HepG2 (cell line): ENCODE data around the gene ITGAE. TPM values are rescaled to one million over a fixed set of nuclear protein-coding genes. Genes with fewer than 3 reads are reported as not detected.

ENCODE experiments used
- ATAC-seq: fragments of 200-7000 bp; cut with Tn5 transposase; 3 replicates; pipeline ENCODE4 v1.9.1; 2020; ENCODE audit warnings: mild to moderate bottlenecking, moderate library complexity
- BruUV-seq: library from RNA; stranded (reverse); fragments of 400-500 nt; replicated peaks from 2 replicates; lab custom pipeline; 2021; lab: Mats Ljungman, UMichigan
- CTCF ChIA-PET: fragments of 300-600 bp; formaldehyde crosslinking; extraction: SDS; loops from one replicate; lab custom pipeline; 2021; ENCODE audit warnings: low total read pairs, inconsistent platforms, low intra/inter-chr PET ratio; lab: Yijun Ruan, JAX
- POLR2A ChIA-PET: fragments of 350-600 bp; sonication (Branson Sonifier 250); formaldehyde crosslinking; loops from one replicate; lab custom pipeline; 2020; ENCODE audit warnings: antibody characterized with exemption, inconsistent platforms; lab: Yijun Ruan, JAX
- DNase-seq: peaks from one replicate; pipeline ENCODE4 v3.0.0-alpha.2; 2015; ENCODE audit warnings: low spot score
- FAIRE-seq: peaks from 3 replicates; lab custom pipeline; 2011; peaks lifted over from hg19 to GRCh38; lab: Jason Lieb, UNC
- H2AFZ ChIP-seq: one replicate; pipeline ENCODE4 v1.6.1; 2011; ENCODE audit warnings: low read length, inconsistent platforms
- H3K27ac ChIP-seq: fragments of 300-600 bp; 3 replicates; pipeline ENCODE4 v1.8.0; 2011; ENCODE audit warnings: mixed run types, mild to moderate bottlenecking, mixed read lengths, low read length, inconsistent platforms; ENCODE audit not compliant: insufficient read depth; ENCODE audit errors: extremely low read length
- H3K27me3 ChIP-seq, 2 experiments: fragments of 200-600 bp in 1 of 2; 2 replicates in 1 of 2; 3 replicates in 1 of 2; pipeline versions ENCODE4 v1.6.0 to v1.8.0; 2011; ENCODE audit warnings: low read length in 2 of 2, mild to moderate bottlenecking in 2 of 2, moderate library complexity in 2 of 2, inconsistent platforms in 1 of 2; ENCODE audit not compliant: insufficient read depth in 2 of 2, control insufficient read depth in 1 of 2
- H3K36me3 ChIP-seq, 2 experiments: fragments of 200-600 bp in 1 of 2; replicated peaks in 1 of 2; 2 replicates in 1 of 2; 3 replicates in 1 of 2; pipeline versions ENCODE4 v1.5.1 to v1.8.0; 2011; ENCODE audit warnings: low read length in 2 of 2, inconsistent platforms in 1 of 2; ENCODE audit not compliant: insufficient read depth in 2 of 2, control insufficient read depth in 1 of 2
- H3K4me1 ChIP-seq: 2 replicates; pipeline ENCODE4 v1.5.1; 2012; ENCODE audit warnings: low read length, inconsistent platforms; ENCODE audit not compliant: insufficient read depth
- H3K4me2 ChIP-seq: 2 replicates; pipeline ENCODE4 v1.6.0; 2011; ENCODE audit warnings: low read depth, low read length, inconsistent platforms
- H3K4me3 ChIP-seq, 3 experiments: fragments of 200-600 bp in 1 of 3; sonication (generic), shearing (Covaris generic) in 1 of 3; replicated peaks in 1 of 3; 2 replicates each; pipeline ENCODE4 v1.5.1; 2011 to 2016; ENCODE audit warnings: low read length in 3 of 3, inconsistent platforms in 2 of 3, low read depth in 2 of 3, mild to moderate bottlenecking in 2 of 3, control low read depth in 1 of 3, mixed read lengths in 1 of 3; ENCODE audit not compliant: insufficient read depth in 1 of 3
- H3K79me2 ChIP-seq: one replicate; pipeline ENCODE4 v1.6.1; 2011; ENCODE audit warnings: low read length, inconsistent platforms; ENCODE audit not compliant: insufficient read depth
- H3K9ac ChIP-seq: 2 replicates; pipeline ENCODE4 v1.6.0; 2011; ENCODE audit warnings: mild to moderate bottlenecking, low read depth, low read length, inconsistent platforms; ENCODE audit not compliant: insufficient read depth
- H3K9me3 ChIP-seq: 2 replicates; pipeline ENCODE4 v1.5.1; 2012; ENCODE audit warnings: mild to moderate bottlenecking, low read length
- H4K20me1 ChIP-seq: 2 replicates; pipeline ENCODE4 v1.6.0; 2011; ENCODE audit warnings: inconsistent platforms, mild to moderate bottlenecking, low read length, moderate library complexity; ENCODE audit not compliant: insufficient read depth
- CCAR2 ChIP-seq: fragments of 200-400 bp; formaldehyde crosslinking; optimal IDR thresholded peaks from 2 replicates; pipeline ENCODE3; 2018; ENCODE audit warnings: low read depth, mild to moderate bottlenecking, low read length, moderate library complexity
- MYNN ChIP-seq: sonication (generic); formaldehyde crosslinking; IDR thresholded peaks from 2 replicates; pipeline ENCODE4 v1.4.0; 2020; ENCODE audit warnings: mild to moderate bottlenecking, low read depth, missing genetic modification reagents
- SMC3 ChIP-seq: IDR thresholded peaks from 2 replicates; pipeline ENCODE4 v1.6.1; 2011; ENCODE audit warnings: low read length, improper control_type of control experiment
- ZBTB1 ChIP-seq: sonication (generic); formaldehyde crosslinking; IDR thresholded peaks from 2 replicates; pipeline ENCODE4 v1.4.0; 2020; ENCODE audit warnings: missing genetic modification reagents, borderline replicate concordance
- ZFYVE20 ChIP-seq: sonication (generic); formaldehyde crosslinking; IDR thresholded peaks from 2 replicates; pipeline ENCODE4 v1.8.0; 2023; ENCODE audit warnings: low read depth, mild to moderate bottlenecking, moderate library complexity, missing genetic modification reagents, borderline replicate concordance
- ZSCAN9 ChIP-seq: IDR thresholded peaks from 2 replicates; pipeline ENCODE4 v1.6.1; 2016; ENCODE audit warnings: borderline replicate concordance
- WGBS: methylation state at CpG from one replicate; pipeline ENCODE4 v1.1.6; 2017; ENCODE audit warnings: low lambda C conversion rate; 5-methylcytosine and 5-hydroxymethylcytosine counted together
- in situ Hi-C: cut with HindIII; loops from 2 replicates; pipeline ENCODE4 v1.10.0; 2017; ENCODE audit warnings: low pct_unique_long_range_greater_than_20kb; ENCODE audit not compliant: extremely low pct_ligation_motif_present
- intact Hi-C: fragments of 100-400 bp; cut with micrococcal nuclease; formaldehyde crosslinking; loops from one replicate; pipeline ENCODE4 v1.10.0; 2022; ENCODE audit not compliant: unreplicated experiment
- polyA plus RNA-seq, 8 experiments: library from polyadenylated mRNA; depleted of rRNA in 3 of 8; stranded (reverse) in 7 of 8; unstranded in 1 of 8; fragments of >200 nt; fragmentation: Illumina TruSeq in 4 of 8; extraction: Trizol in 4 of 8; gene quantifications; 2 replicates each; pipeline versions ENCODE4 v1.2.1 to v1.2.3, GENCODE V29; 2011 to 2016; ENCODE audit warnings: low read depth in 4 of 8, missing spikeins in 1 of 8, mixed read lengths in 1 of 8; ENCODE audit not compliant: insufficient read depth in 1 of 8
- total RNA-seq, 5 experiments: library from RNA; depleted of rRNA; stranded (reverse); fragments of >200 nt; fragmentation: Illumina TruSeq; extraction: Trizol; gene quantifications; 2 replicates each; pipeline ENCODE4 v1.2.3, GENCODE V29; 2016; ENCODE audit warnings: low read depth in 1 of 5
- TF ChIP-seq, protein P1 (sequence below): sonication (generic); formaldehyde crosslinking; IDR thresholded peaks from 2 replicates; pipeline ENCODE4 v1.5.0; 2020; ENCODE audit warnings: mild to moderate bottlenecking, missing genetic modification reagents, moderate library complexity
- TF ChIP-seq, protein P2 (sequence below): sonication (generic); formaldehyde crosslinking; IDR thresholded peaks from 2 replicates; pipeline ENCODE4 v1.9.0; 2021; ENCODE audit warnings: mild to moderate bottlenecking, missing genetic modification reagents
- TF ChIP-seq, protein P3 (sequence below), 2 experiments: sonication (generic) in 1 of 2; formaldehyde crosslinking in 1 of 2; IDR thresholded peaks; 2 replicates each; pipeline versions ENCODE4 v1.4.0 to v1.6.1; 2018 to 2020; ENCODE audit warnings: missing genetic modification reagents in 2 of 2, borderline replicate concordance in 1 of 2, low read depth in 1 of 2, mild to moderate bottlenecking in 1 of 2, missing biosample characterization in 1 of 2

Gene ITGAE
- total and polyA plus RNA-seq, 2 of the 13 experiments (the other 11 are each of a cell fraction or from before 2014, with no cell fraction given), result 42.3 to 49.0 TPM

DNA sequence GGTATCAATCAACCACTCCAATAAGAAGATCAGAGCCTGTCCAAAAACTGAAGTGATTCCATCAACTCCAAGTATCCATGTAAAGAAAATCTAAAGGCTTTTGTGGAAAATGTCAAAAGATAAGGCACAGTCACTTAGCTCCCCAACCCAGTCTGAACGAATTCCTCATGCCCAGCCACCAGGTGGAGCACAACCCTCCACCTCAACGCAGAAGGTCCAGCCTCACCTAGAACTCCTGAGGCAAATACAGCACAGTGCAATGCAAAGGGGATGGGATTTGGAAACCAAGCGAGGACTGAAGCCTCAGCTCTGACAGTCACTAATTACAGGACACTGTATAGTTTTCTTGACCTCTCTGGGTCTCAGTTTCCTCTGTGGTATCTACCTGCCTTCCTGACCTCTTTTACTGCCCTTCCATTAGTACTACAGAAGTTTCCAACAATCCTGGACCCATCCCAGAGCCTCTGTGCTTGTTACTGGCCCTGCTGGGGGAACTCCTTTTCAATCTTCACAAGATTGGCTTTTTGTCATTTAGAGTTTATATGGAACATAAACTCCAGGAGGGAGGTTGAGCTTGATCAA is 43.0 kb upstream of the ITGAE start:
- in situ Hi-C loops, result no loop called here
- Histone ChIP-seq H3K4me1 (peaks cover 33% of the 10 kb centered on the region), H3K27ac (no peak overlapping the region), H2AFZ (no peak overlapping the region), H3K9me3 (no peaks in the 10 kb centered on the region), H3K27me3 (no peaks in the 10 kb centered on the region; a peak in 1 of 5 replicates), H3K4me2 (peak overlapping the region; percentile 16; the same call in 1 of the 2 replicates), H3K4me3 (no peak overlapping the region), H3K36me3 (peaks cover 4 to 37% of the 10 kb centered on the region in 2 experiments; a peak in 4 of 5 replicates), H4K20me1 (peaks cover 3% of the 10 kb centered on the region; the same call in 1 of the 2 replicates), H3K79me2 (peaks cover 28% of the 10 kb centered on the region), H3K9ac (no peak overlapping the region)
- BruUV-seq, result no TSS peak
- WGBS, result 18% methylated on average over 3 of the region's 3 CpGs
- intact Hi-C loops, result loop anchor here (5.0 kb wide), 1 partner anchor 107 kb away; no protein-coding TSS in a partner anchor
- CTCF ChIA-PET, result interaction anchor here (1.0 kb wide), 1 partner anchor 64 kb away, joined by 3 read pairs; no protein-coding TSS in a partner anchor
- FAIRE-seq (peak; percentile 96), DNase-seq (peak; percentile 59), ATAC-seq (peak; percentile 64)
- POLR2A ChIA-PET, result interaction anchor here (1.3 kb wide), 1 partner anchor 107 kb away, joined by 4 read pairs; no protein-coding TSS in a partner anchor
- TF ChIP-seq MYNN (CRISPR knock-in tag), result no peak
- TF ChIP-seq, protein P1, sequence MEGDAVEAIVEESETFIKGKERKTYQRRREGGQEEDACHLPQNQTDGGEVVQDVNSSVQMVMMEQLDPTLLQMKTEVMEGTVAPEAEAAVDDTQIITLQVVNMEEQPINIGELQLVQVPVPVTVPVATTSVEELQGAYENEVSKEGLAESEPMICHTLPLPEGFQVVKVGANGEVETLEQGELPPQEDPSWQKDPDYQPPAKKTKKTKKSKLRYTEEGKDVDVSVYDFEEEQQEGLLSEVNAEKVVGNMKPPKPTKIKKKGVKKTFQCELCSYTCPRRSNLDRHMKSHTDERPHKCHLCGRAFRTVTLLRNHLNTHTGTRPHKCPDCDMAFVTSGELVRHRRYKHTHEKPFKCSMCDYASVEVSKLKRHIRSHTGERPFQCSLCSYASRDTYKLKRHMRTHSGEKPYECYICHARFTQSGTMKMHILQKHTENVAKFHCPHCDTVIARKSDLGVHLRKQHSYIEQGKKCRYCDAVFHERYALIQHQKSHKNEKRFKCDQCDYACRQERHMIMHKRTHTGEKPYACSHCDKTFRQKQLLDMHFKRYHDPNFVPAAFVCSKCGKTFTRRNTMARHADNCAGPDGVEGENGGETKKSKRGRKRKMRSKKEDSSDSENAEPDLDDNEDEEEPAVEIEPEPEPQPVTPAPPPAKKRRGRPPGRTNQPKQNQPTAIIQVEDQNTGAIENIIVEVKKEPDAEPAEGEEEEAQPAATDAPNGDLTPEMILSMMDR, result peak; percentile 76
- TF ChIP-seq, protein P2, sequence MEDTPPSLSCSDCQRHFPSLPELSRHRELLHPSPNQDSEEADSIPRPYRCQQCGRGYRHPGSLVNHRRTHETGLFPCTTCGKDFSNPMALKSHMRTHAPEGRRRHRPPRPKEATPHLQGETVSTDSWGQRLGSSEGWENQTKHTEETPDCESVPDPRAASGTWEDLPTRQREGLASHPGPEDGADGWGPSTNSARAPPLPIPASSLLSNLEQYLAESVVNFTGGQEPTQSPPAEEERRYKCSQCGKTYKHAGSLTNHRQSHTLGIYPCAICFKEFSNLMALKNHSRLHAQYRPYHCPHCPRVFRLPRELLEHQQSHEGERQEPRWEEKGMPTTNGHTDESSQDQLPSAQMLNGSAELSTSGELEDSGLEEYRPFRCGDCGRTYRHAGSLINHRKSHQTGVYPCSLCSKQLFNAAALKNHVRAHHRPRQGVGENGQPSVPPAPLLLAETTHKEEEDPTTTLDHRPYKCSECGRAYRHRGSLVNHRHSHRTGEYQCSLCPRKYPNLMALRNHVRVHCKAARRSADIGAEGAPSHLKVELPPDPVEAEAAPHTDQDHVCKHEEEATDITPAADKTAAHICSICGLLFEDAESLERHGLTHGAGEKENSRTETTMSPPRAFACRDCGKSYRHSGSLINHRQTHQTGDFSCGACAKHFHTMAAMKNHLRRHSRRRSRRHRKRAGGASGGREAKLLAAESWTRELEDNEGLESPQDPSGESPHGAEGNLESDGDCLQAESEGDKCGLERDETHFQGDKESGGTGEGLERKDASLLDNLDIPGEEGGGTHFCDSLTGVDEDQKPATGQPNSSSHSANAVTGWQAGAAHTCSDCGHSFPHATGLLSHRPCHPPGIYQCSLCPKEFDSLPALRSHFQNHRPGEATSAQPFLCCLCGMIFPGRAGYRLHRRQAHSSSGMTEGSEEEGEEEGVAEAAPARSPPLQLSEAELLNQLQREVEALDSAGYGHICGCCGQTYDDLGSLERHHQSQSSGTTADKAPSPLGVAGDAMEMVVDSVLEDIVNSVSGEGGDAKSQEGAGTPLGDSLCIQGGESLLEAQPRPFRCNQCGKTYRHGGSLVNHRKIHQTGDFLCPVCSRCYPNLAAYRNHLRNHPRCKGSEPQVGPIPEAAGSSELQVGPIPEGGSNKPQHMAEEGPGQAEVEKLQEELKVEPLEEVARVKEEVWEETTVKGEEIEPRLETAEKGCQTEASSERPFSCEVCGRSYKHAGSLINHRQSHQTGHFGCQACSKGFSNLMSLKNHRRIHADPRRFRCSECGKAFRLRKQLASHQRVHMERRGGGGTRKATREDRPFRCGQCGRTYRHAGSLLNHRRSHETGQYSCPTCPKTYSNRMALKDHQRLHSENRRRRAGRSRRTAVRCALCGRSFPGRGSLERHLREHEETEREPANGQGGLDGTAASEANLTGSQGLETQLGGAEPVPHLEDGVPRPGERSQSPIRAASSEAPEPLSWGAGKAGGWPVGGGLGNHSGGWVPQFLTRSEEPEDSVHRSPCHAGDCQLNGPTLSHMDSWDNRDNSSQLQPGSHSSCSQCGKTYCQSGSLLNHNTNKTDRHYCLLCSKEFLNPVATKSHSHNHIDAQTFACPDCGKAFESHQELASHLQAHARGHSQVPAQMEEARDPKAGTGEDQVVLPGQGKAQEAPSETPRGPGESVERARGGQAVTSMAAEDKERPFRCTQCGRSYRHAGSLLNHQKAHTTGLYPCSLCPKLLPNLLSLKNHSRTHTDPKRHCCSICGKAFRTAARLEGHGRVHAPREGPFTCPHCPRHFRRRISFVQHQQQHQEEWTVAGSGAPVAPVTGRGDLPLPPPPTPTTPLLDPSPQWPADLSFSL (CRISPR knock-in tag), result no peak
- TF ChIP-seq, protein P3, sequence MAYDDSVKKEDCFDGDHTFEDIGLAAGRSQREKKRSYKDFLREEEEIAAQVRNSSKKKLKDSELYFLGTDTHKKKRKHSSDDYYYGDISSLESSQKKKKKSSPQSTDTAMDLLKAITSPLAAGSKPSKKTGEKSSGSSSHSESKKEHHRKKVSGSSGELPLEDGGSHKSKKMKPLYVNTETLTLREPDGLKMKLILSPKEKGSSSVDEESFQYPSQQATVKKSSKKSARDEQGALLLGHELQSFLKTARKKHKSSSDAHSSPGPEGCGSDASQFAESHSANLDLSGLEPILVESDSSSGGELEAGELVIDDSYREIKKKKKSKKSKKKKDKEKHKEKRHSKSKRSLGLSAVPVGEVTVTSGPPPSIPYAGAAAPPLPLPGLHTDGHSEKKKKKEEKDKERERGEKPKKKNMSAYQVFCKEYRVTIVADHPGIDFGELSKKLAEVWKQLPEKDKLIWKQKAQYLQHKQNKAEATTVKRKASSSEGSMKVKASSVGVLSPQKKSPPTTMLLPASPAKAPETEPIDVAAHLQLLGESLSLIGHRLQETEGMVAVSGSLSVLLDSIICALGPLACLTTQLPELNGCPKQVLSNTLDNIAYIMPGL (CRISPR knock-in tag; IDR thresholded peaks at IDR 0.05; ENCODE audit: borderline replicate concordance in 1 of 2, low read depth in 1 of 2), result 0 out of 4 replicates have a peak, but pooled peaks of 1 of the 2 experiments have one; percentile 29
- no peak for TF ChIP-seq ZBTB1 (CRISPR knock-in tag)
- TF ChIP-seq ZFYVE20 (CRISPR knock-in tag), result no peak
- peak; percentile 65 for TF ChIP-seq SMC3
- TF ChIP-seq ZSCAN9, result no peak
- TF ChIP-seq CCAR2, result no peak
